Mucosa of descending colon (tissue), 3 donors: Measurements from ENCODE around the gene TFAM. TPM values are rescaled to one million over a fixed set of nuclear protein-coding genes. Genes with fewer than 3 reads are reported as not detected.

ENCODE experiments used
- ATAC-seq: fragments of 200-7000 bp; cut with Tn5 transposase; one replicate; pipeline ENCODE4 v1.9.1; 2020; ENCODE audit warnings: mild to moderate bottlenecking, moderate library complexity
- DNase-seq, 3 donors: peaks; one replicate each; pipeline ENCODE4 v3.0.0-alpha.2; 2020
- H3K36me3 ChIP-seq: fragments of 200-600 bp; one replicate; pipeline ENCODE4 v1.8.0; 2021; ENCODE audit warnings: low read depth, mild to moderate bottlenecking
- H3K4me1 ChIP-seq: fragments of 200-600 bp; one replicate; pipeline ENCODE4 v1.8.0; 2021; ENCODE audit warnings: low read depth, mild to moderate bottlenecking
- H3K4me3 ChIP-seq: fragments of 200-600 bp; one replicate; pipeline ENCODE4 v1.8.0; 2021; ENCODE audit warnings: mild to moderate bottlenecking
- H3K9me3 ChIP-seq: fragments of 200-600 bp; one replicate; pipeline ENCODE4 v1.8.0; 2021; ENCODE audit warnings: mild to moderate bottlenecking
- CTCF ChIP-seq: fragments of 200-600 bp; IDR thresholded peaks from one replicate; pipeline ENCODE4 v1.8.0; 2022; ENCODE audit warnings: antibody characterized with exemption, mild to moderate bottlenecking
- intact Hi-C, 2 donors: fragments of 100-400 bp; cut with DNase I in 1 of 2; cut with micrococcal nuclease in 1 of 2; formaldehyde crosslinking; loops; one replicate each; pipeline versions ENCODE4 v1.11.0 to v1.11.1; 2022; cut with DNase I, micrococcal nuclease
- total RNA-seq, 3 donors: library from RNA; stranded (reverse); fragmentation: NEBNext Ultra II Directional in 2 of 3; extraction: Animal tissue kit (Norgen Biotek cat#: 25700) in 2 of 3; gene quantifications; one replicate each; pipeline versions ENCODE4 v1.2.1 to v1.2.4, GENCODE V29; 2021 to 2023
- donor health status: DM: no; HTN: no; CAD: no; lungs with moderate emphysema.
- donor health status: DM: no; HTN: no; CAD: no.
- donor health status: DM: no; HTN: yes; CAD: no.

Gene TFAM
- total RNA-seq, 3 donors from 2014 or later, result 26.5 to 36.7 (median 30.8) TPM

- H3K4me1 ChIP-seq, result no peaks in the 10 kb centered on the region
- ATAC-seq, result peak; percentile 18
- intact Hi-C loops, result no loop called here
- H3K36me3 ChIP-seq, result no peaks in the 10 kb centered on the region
- DNase-seq, result no peak
- no peak for TF ChIP-seq CTCF
- H3K9me3 ChIP-seq, result no peaks in the 10 kb centered on the region
- H3K4me3 ChIP-seq, result no peak overlapping the region
These were observed 12.4 kb upstream of the TFAM start for GRCh38 chr10:58372607-58373441.

GRCh38 chr10:58373442-58373827, 11.8 kb upstream of the TFAM start:
- ATAC-seq (no peak), DNase-seq (no peak)
- H3K4me1 ChIP-seq, result no peaks in the 10 kb centered on the region
- H3K9me3 ChIP-seq, result no peaks in the 10 kb centered on the region
- intact Hi-C loops, result no loop called here
- no peak for TF ChIP-seq CTCF
- H3K4me3 ChIP-seq, result no peak overlapping the region
- no peaks in the 10 kb centered on the region for H3K36me3 ChIP-seq

- TF ChIP-seq CTCF, result no peak
- no peak overlapping the region for H3K4me3 ChIP-seq
- H3K4me1 ChIP-seq, result peaks cover 19% of the 10 kb centered on the region
- intact Hi-C loops, result loop anchor here in 1 of 2 donors (10.0 kb wide), 2 partner anchors 48 to 78 kb away; partner anchors contain the start of gene UBE2D1
- H3K9me3 ChIP-seq, result no peaks in the 10 kb centered on the region
- ATAC-seq, result no peak
- H3K36me3 ChIP-seq, result no peaks in the 10 kb centered on the region
- DNase-seq, result no peak
These were observed 2.7 kb upstream of the TFAM start for GRCh38 chr10:58382489-58382995.

GRCh38 chr10:58384095-58384494, 1.1 kb upstream of the TFAM start:
- DNase-seq (no peak), ATAC-seq (peak; percentile 39)
- peaks cover 22% of the 10 kb centered on the region for H3K4me1 ChIP-seq

GRCh38 chr10:58384544-58384998, 639 bp upstream of the TFAM start:
- intact Hi-C loops, result loop anchor here in 1 of 2 donors (10.0 kb wide), 2 partner anchors 50 to 80 kb away; partner anchors contain the start of gene UBE2D1
- H3K9me3 ChIP-seq, result no peaks in the 10 kb centered on the region
- no peak for ATAC-seq

More at GRCh38 chr10:58384095-58384494, 1.1 kb upstream of the TFAM start:
- intact Hi-C loops, result loop anchor here in 1 of 2 donors (10.0 kb wide), 2 partner anchors 49 to 79 kb away; partner anchors contain the start of gene UBE2D1
- no peaks in the 10 kb centered on the region for H3K36me3 ChIP-seq
- no peaks in the 10 kb centered on the region for H3K9me3 ChIP-seq
- TF ChIP-seq CTCF, result no peak
- H3K4me3 ChIP-seq, result no peak overlapping the region

More at GRCh38 chr10:58384544-58384998, 639 bp upstream of the TFAM start:
- peaks cover 22% of the 10 kb centered on the region for H3K4me1 ChIP-seq
- DNase-seq, result peak in 1 of 3 donors; percentile 4
- H3K36me3 ChIP-seq, result no peaks in the 10 kb centered on the region
- no peak for TF ChIP-seq CTCF
- H3K4me3 ChIP-seq, result peak overlapping the region; percentile 69
